SK-N-SH (cell line): ENCODE results near the gene NALCN. TPM values are rescaled to one million over a fixed set of nuclear protein-coding genes. Genes with fewer than 3 reads are reported as not detected.

Source experiments
- CTCF ChIA-PET: fragments of 300-600, 350-600 bp; formaldehyde crosslinking; extraction: SDS; loops from one replicate; lab custom pipeline; 2021; lab: Yijun Ruan, JAX
- POLR2A ChIA-PET: fragments of 350-600 bp; sonication (Branson Sonifier 250); formaldehyde crosslinking; extraction: SDS; loops from one replicate; lab custom pipeline; 2020; ENCODE audit warnings: antibody characterized with exemption, inconsistent platforms; lab: Yijun Ruan, JAX
- DNase-seq: peaks from one replicate; pipeline ENCODE4 v3.0.0; 2012
- H2AFZ ChIP-seq: fragments of 200-600 bp; sonication (generic); 2 replicates; pipeline ENCODE4 v1.8.1; 2016; ENCODE audit warnings: antibody characterized with exemption, mild to moderate bottlenecking, low read depth
- H3F3A ChIP-seq: fragments of 200-600 bp; sonication (generic); replicated peaks from 2 replicates; pipeline ENCODE3; 2016; ENCODE audit warnings: antibody characterized with exemption, mild to moderate bottlenecking; ENCODE audit not compliant: insufficient read depth
- H3K27ac ChIP-seq, 2 experiments: fragments of 200-500 bp in 1 of 2; fragments of 200-600 bp in 1 of 2; sonication (Bioruptor generic) in 1 of 2; sonication (generic), shearing (Covaris generic) in 1 of 2; 2 replicates each; pipeline versions ENCODE4 v1.5.1 to v1.6.1; 2014 to 2016; ENCODE audit warnings: low read depth in 2 of 2, inconsistent platforms in 1 of 2, low read length in 1 of 2, mild to moderate bottlenecking in 1 of 2, mixed read lengths in 1 of 2
- H3K27me3 ChIP-seq: fragments of 200-600 bp; sonication (generic), shearing (Covaris generic); 2 replicates; pipeline ENCODE4 v1.6.1; 2016; ENCODE audit warnings: mixed run types; ENCODE audit not compliant: insufficient read depth
- H3K36me3 ChIP-seq, 2 experiments: fragments of 200-500 bp in 1 of 2; fragments of 200-600 bp in 1 of 2; sonication (Bioruptor generic) in 1 of 2; sonication (generic) in 1 of 2; replicated peaks in 1 of 2; 2 replicates each; pipeline versions ENCODE3 to v1.5.1; 2014 to 2016; ENCODE audit warnings: low read length in 1 of 2, mild to moderate bottlenecking in 1 of 2; ENCODE audit not compliant: insufficient read depth in 2 of 2, control insufficient read depth in 1 of 2
- H3K4me1 ChIP-seq, 2 experiments: fragments of 200-500 bp in 1 of 2; fragments of 200-600 bp in 1 of 2; sonication (Bioruptor generic) in 1 of 2; sonication (generic), shearing (Covaris generic) in 1 of 2; 2 replicates each; pipeline versions ENCODE4 v1.5.1 to v1.6.1; 2014 to 2016; ENCODE audit warnings: low read depth in 1 of 2, low read length in 1 of 2, mixed run types in 1 of 2; ENCODE audit not compliant: insufficient read depth in 2 of 2, control insufficient read depth in 1 of 2
- H3K4me2 ChIP-seq: fragments of 200-600 bp; sonication (generic), shearing (Covaris generic); 2 replicates; pipeline ENCODE4 v1.6.1; 2017; ENCODE audit warnings: mixed run types
- H3K4me3 ChIP-seq, 2 experiments: fragments of 200-500 bp in 1 of 2; fragments of 200-600 bp in 1 of 2; sonication (Bioruptor generic) in 1 of 2; sonication (generic), shearing (Covaris generic) in 1 of 2; 2 replicates each; pipeline versions ENCODE4 v1.5.1 to v1.8.1; 2014 to 2016; ENCODE audit warnings: low read depth in 2 of 2, inconsistent platforms in 1 of 2, low read length in 1 of 2, mild to moderate bottlenecking in 1 of 2, mixed read lengths in 1 of 2, moderate library complexity in 1 of 2
- H3K79me2 ChIP-seq: fragments of 200-600 bp; sonication (generic); 2 replicates; pipeline ENCODE4 v1.8.1; 2017; ENCODE audit warnings: mild to moderate bottlenecking; ENCODE audit not compliant: insufficient read depth
- H3K9ac ChIP-seq: fragments of 200-600 bp; sonication (generic); 2 replicates; pipeline ENCODE4 v1.6.1; 2017; ENCODE audit warnings: mixed run types
- H3K9me2 ChIP-seq: fragments of 200-600 bp; sonication (generic); 2 replicates; pipeline ENCODE4 v1.6.1; 2017; ENCODE audit warnings: mixed run types
- H3K9me3 ChIP-seq: fragments of 200-600 bp; sonication (generic); 2 replicates; pipeline ENCODE4 v1.6.1; 2017; ENCODE audit warnings: mixed run types, mild to moderate bottlenecking, moderate library complexity
- H4K20me1 ChIP-seq: fragments of 200-600 bp; sonication (generic); 2 replicates; pipeline ENCODE4 v1.6.1; 2017; ENCODE audit warnings: mild to moderate bottlenecking, mixed run types; ENCODE audit not compliant: insufficient read depth
- FOXJ3 ChIP-seq: sonication (generic); formaldehyde crosslinking; IDR thresholded peaks from 2 replicates; pipeline ENCODE4 v1.5.1; 2020; ENCODE audit warnings: mild to moderate bottlenecking, missing genetic modification reagents
- MEF2A ChIP-seq: IDR thresholded peaks from 2 replicates; pipeline ENCODE4 v1.4.0; 2012; ENCODE audit warnings: low read depth, borderline replicate concordance
- POLR2AphosphoS5 ChIP-seq: IDR thresholded peaks from 2 replicates; pipeline ENCODE4 v1.6.1; 2012; ENCODE audit warnings: low read depth, low read length
- RAD21 ChIP-seq: IDR thresholded peaks from 2 replicates; pipeline ENCODE4 v1.6.1; 2012; ENCODE audit warnings: mild to moderate bottlenecking, low read length
- RFX5 ChIP-seq: IDR thresholded peaks from 2 replicates; pipeline ENCODE4 v1.6.1; 2012; ENCODE audit warnings: mild to moderate bottlenecking, improper control_type of control experiment, low read length
- SMC3 ChIP-seq: IDR thresholded peaks from 2 replicates; pipeline ENCODE4 v1.6.1; 2012; ENCODE audit warnings: low read depth, low read length, improper control_type of control experiment
- YY1 ChIP-seq: IDR thresholded peaks from 2 replicates; pipeline ENCODE4 v1.4.0; 2012; ENCODE audit warnings: low read depth, mild to moderate bottlenecking
- WGBS: methylation state at CpG from one replicate; pipeline ENCODE4 v1.1.6; 2017; ENCODE audit warnings: low lambda C conversion rate; 5-methylcytosine and 5-hydroxymethylcytosine counted together
- polyA plus RNA-seq, 3 experiments: library from polyadenylated mRNA; depleted of rRNA; stranded (reverse); fragments of >200 nt; gene quantifications; 2 replicates each; pipeline ENCODE4 v1.2.3, GENCODE V29; 2012
- TF ChIP-seq, protein P1 (sequence below): fragments of 200-600 bp; sonication (generic); IDR thresholded peaks from 2 replicates; pipeline ENCODE4 v1.6.1; 2017; ENCODE audit warnings: antibody characterized with exemption, mild to moderate bottlenecking, moderate library complexity
- TF ChIP-seq, protein P2 (sequence below): IDR thresholded peaks from 2 replicates; pipeline ENCODE4 v1.4.0; 2012; ENCODE audit warnings: low read depth, borderline replicate concordance

The NALCN gene
- polyA plus RNA-seq, 1 of the 3 experiments (the other 2 are of a cell fraction): 3.0 TPM

DNA sequence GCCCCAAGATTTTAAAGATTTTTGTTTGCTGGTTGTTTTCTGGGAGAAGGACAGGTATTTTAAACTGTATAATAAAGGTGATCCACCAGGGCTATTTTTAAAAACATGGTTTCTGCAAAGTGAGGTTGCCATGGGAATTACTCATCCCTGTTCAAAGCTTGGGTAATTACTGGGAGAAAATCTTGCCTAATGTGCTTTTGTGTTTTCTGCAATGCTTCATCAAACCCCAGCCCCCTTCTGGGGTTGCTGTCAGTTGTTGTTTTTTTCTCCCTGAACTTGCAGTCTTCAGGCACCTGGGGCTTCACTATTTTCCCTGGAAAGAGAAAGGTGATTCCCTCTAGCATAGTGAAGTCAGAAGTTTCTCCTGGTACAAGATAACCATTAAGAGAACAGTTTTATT lies 277.2 kb downstream of the NALCN start:
- no peaks in the 10 kb centered on the region for H3K79me2 ChIP-seq
- H3F3A ChIP-seq: peaks cover 7% of the 10 kb centered on the region
- ChIA-PET POLR2A (no interaction called here), CTCF (no interaction called here)
- H3K4me1 ChIP-seq: no peaks in the 10 kb centered on the region
- no peaks in the 10 kb centered on the region for H3K9me3 ChIP-seq
- no peaks in the 10 kb centered on the region for H3K9me2 ChIP-seq
- no peak overlapping the region for H3K4me2 ChIP-seq
- H3K4me3 ChIP-seq: no peak overlapping the region
- H2AFZ ChIP-seq: no peak overlapping the region
- H3K27me3 ChIP-seq: no peaks in the 10 kb centered on the region
- TF ChIP-seq MEF2A (no peak), RAD21 (no peak), YY1 (no peak), POLR2AphosphoS5 (no peak), RFX5 (no peak), FOXJ3 (CRISPR knock-in tag) (no peak)
- no peak for DNase-seq
- H3K9ac ChIP-seq: no peak overlapping the region
- H4K20me1 ChIP-seq: no peaks in the 10 kb centered on the region
- H3K27ac ChIP-seq: no peak overlapping the region
- no peaks in the 10 kb centered on the region for H3K36me3 ChIP-seq

DNA sequence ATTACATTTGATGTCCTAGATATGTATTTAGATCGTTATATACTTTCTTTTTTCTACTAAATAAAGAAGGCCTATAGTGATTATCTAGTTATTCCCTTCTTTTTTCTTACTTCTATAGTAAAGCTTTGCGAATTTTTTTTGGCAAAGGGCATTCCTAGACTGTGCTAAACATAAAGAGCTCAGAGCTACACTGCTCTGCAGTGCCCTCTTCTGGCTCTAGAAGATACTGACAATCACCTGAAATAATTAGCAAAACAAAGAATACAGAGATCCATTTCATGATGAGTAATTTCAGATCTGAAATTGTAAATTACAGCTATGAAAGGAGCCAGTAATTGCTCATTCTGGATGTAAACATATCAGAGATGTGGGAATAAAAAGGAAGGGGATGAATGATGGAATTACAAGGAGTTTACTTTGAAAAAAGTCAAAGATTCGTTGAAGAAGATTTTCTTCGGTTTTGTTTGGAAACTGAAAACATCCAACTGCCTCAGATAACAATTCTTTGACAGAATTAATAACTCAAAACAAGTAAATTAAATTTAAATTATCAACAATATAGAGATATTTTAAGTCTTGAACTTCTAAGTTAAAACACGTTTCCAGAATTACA lies 288.5 kb downstream of the NALCN start:
- ChIA-PET CTCF (interaction anchor here (0.6 to 3.1 kb wide), 33 partner anchors 9 to 1474 kb away, joined by 3 to 23 read pairs (median 4); partner anchors contain the start of gene GGACT), POLR2A (no interaction called here)
- Histone ChIP-seq H3K9ac (no peak overlapping the region), H3K4me2 (no peak overlapping the region), H3K9me3 (no peaks in the 10 kb centered on the region), H2AFZ (peak overlapping the region; percentile 77), H3K4me1 (no peaks in the 10 kb centered on the region), H3K79me2 (no peaks in the 10 kb centered on the region), H3K27me3 (no peaks in the 10 kb centered on the region), H3K36me3 (no peaks in the 10 kb centered on the region), H3F3A (peaks cover 6% of the 10 kb centered on the region), H3K27ac (no peak overlapping the region), H3K4me3 (no peak overlapping the region; a peak in 1 of 4 replicates), H3K9me2 (no peaks in the 10 kb centered on the region), H4K20me1 (no peaks in the 10 kb centered on the region)
- 59% methylated on average over 5 of the region's 5 CpGs for WGBS
- TF ChIP-seq POLR2AphosphoS5 (no peak), MEF2A (no peak), SMC3 (peak; percentile 68), RAD21 (peak; percentile 84)
- TF ChIP-seq, protein P1, sequence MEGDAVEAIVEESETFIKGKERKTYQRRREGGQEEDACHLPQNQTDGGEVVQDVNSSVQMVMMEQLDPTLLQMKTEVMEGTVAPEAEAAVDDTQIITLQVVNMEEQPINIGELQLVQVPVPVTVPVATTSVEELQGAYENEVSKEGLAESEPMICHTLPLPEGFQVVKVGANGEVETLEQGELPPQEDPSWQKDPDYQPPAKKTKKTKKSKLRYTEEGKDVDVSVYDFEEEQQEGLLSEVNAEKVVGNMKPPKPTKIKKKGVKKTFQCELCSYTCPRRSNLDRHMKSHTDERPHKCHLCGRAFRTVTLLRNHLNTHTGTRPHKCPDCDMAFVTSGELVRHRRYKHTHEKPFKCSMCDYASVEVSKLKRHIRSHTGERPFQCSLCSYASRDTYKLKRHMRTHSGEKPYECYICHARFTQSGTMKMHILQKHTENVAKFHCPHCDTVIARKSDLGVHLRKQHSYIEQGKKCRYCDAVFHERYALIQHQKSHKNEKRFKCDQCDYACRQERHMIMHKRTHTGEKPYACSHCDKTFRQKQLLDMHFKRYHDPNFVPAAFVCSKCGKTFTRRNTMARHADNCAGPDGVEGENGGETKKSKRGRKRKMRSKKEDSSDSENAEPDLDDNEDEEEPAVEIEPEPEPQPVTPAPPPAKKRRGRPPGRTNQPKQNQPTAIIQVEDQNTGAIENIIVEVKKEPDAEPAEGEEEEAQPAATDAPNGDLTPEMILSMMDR: peak; percentile 92
- TF ChIP-seq, protein P2, sequence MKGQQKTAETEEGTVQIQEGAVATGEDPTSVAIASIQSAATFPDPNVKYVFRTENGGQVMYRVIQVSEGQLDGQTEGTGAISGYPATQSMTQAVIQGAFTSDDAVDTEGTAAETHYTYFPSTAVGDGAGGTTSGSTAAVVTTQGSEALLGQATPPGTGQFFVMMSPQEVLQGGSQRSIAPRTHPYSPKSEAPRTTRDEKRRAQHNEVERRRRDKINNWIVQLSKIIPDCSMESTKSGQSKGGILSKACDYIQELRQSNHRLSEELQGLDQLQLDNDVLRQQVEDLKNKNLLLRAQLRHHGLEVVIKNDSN: no peak
- peak; percentile 53 for DNase-seq
